HG03039 (cell line): ENCODE measurements around the gene SIGLEC8.
"Not testable (repeated sequence)": the region's sequence is repeated elsewhere in the genome, so short reads cannot be mapped to it uniquely, and the experiment has no call there.

Source experiments
- ATAC-seq: cut with Tn5 transposase; IDR thresholded peaks from one replicate; pipeline ENCODE4 v1.9.1; 2021; ENCODE audit warnings: mild to moderate bottlenecking, moderate library complexity; ENCODE audit not compliant: unreplicated experiment

SIGLEC8 gene

GRCh38 chr19:51473009-51473707 lies 14.9 kb upstream of the SIGLEC8 start:
- ATAC-seq, result no peak

- no peak for ATAC-seq
Observed at GRCh38 chr19:51472607-51473006, 14.4 kb upstream of the SIGLEC8 start.

DNA sequence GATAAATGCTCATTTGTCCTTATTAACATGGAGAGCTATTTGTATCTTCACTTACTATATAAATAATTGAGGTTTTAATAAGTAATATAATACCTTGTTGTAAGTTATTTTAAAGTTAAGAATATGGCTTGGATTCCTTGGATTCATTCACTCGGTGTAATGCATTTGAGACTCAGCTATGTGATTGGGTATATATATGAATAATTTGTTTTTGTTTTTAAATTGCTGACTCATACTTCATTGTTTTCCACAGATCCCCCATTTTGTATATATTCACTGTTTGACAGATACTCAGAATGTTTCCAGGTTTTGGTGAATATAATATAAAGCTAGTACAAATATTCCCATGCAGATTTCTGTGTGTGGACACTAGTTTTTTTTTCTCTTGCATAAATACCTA lies 13.3 kb upstream of the SIGLEC8 start:
- ATAC-seq, result no peak

DNA sequence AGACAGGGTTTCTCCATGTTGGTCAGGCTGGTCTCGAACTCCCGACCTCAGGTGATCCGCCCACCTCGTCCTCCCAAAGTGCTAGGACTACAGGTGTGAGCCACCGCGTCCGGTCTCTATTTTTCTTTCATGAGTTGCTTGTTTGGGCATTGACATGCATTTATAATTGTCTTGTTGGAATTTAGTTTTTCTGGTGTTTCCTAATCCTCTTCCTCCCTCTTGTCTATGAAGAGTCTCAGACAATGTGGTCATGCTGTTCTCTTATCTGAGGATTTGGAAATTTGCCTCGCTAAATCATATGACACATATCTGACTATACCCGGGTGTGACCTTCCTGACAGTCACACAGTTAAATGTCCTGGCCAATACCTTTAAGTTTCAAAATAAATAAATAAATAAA lies 12.7 kb upstream of the SIGLEC8 start:
- no peak for ATAC-seq

- no peak for ATAC-seq
Observed at GRCh38 chr19:51469629-51470028, 11.4 kb upstream of the SIGLEC8 start.

- ATAC-seq, result no peak
Observed at GRCh38 chr19:51469162-51469561, 10.9 kb upstream of the SIGLEC8 start.

DNA sequence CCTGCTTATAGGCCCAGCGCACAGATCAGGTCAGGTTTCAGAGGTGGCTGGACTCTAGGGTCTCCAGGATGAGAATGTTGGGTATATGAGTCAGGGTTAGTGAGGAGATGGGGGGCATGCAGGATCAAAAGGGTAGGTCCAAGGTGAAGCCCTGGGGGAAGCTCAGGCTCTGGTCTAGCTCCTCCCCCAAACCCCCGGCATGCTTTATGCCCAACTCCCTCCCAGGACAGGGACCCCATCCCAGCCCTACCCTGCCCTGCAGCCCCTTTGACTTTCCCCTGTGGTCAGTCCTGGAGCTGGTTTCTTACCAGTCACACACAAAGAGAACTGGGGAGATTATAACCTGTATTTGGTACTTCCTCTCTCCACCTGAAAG lies 10.3 kb upstream of the SIGLEC8 start:
- ATAC-seq, result no peak

DNA sequence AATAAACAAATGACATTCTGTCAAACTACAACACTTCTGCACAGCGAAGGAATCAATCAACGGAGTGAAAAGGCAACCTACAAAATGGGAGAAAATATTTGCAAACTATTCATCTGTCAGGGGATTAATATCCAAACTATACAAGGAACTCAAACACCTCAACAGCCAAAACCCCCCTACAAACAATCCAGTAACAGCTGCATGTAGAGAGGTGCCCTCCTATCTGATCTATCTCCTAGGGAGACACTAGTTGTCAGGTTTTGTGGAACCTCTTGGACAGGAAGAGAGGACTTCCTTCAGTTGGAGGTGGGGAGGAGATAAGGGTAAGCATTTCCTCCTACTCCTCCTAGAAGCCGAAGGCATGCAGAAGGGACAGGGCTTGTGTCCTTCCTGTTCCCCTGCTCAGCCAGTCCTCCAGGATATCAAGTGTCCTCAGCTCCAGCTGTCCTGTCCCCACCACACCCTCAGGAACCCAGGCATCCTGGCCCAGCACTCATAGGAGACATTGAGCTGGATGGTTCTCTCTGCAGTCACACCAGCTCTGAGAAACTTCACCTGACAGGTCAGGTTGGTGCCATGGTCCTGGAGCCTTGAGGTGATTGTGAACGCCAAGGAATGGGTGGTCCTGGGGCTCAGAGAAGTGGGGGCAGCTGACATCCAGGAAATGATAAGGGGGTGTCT lies 9.8 kb upstream of the SIGLEC8 start:
- no peak for ATAC-seq

DNA sequence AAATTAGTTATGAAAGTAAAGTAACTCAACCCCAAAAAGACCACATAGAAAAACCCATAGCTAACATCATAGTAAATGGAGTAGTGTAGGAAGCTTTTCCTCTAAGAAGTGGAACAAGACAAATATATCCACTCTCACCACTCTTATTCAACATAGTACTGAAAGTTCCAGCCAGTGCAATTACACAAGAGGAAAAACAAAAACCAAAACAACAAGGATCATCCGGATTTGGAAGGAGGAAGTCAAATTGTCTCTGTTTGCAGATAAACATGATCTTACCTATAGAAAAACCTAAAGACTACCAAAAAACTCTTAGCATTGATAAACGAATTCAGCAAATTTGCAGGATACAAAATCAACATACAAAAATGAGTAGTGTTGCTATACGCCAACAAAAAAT lies 8.5 kb upstream of the SIGLEC8 start:
- ATAC-seq, result no peak

DNA sequence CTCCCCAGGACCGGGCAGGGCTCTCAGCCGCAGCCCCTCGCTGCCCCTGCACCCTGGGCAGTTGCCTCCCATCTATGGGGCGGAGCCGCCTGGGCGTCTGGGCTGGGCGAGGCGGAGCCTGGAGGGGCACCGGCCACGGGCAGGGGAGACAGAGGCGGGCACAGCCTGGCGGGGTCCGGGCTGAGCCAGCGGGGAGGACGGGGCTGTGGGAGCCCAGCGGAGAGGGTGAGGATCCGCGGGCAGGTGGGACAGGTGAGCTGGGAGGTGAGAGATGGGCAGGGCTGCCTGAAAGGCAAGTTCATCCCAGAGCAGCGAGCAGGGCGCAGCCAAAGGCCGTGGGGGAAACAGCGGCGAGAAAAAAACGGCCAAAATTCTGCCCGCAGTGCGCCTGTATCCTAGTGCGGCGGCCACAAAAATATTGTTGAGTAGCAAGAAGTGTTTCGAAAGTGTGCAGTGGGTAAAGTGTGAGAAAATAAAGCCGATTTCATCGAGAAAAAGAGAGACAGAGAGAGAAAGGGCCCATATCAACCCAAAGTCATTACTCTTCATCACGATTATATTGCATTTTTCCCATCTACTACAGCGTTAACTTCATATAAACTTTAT lies 5.8 kb upstream of the SIGLEC8 start:
- not testable (repeated sequence) for ATAC-seq

DNA sequence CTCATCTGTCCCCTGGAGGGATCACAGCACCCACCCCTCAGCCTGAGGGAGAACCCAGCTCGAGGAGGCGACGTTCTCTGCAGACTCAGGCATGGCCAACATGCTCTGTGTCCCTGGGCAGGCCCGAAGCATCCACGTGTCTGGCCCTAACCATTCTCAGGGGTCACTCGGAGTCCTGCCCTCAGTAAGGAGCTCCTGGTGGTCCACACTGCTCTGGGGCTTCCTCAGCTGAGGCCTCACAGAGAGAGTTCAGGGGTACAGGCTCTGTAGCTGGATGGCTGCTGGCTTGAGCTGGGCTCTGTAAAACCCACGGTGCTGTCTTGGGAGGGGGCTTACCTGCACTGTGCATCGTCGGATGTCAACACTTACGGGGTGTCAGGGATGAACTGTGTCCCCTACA lies 4.4 kb upstream of the SIGLEC8 start:
- no peak for ATAC-seq

- ATAC-seq, result no peak
Observed at GRCh38 chr19:51462276-51462675, 4.0 kb upstream of the SIGLEC8 start.

GRCh38 chr19:51461723-51462161 lies 3.5 kb upstream of the SIGLEC8 start:
- no peak for ATAC-seq

DNA sequence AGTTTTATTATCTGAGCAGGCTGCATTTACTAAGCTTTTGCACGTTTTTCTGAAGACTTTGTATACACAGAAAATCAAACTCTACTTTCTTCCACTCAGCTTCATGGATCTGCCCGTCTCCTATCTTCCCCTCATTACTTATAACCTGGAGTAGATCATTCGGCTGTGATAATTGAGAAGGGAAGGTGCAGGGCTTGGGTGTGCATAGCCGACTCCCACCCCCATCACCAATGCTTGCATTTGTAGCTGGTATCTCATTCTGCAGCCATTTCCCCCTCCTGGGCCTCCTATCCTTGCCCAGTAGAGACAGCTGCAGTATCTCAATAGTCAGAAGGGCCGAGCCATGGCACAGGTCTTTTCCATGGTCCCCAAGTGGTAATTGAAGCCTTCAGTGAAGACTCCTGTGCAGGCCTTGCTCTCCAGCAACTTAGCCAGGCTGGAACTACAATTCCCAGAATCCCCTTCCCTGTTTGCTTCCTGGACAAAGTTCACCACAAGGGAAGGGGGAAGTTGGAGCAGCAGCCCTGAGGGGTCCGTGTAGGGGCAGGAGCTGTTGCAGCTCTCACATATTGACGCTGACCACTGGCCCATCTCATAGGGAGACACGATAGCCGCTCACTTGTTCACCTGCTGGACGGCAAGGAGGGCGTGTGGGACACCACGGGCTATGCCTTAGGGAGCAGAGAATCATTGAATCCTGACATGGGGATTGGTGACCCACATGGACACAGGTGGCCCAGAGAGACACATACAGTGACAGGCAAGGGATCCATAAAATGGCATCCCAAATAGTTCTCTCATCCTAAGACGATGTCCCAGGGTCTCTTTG lies 2.1 kb upstream of the SIGLEC8 start:
- ATAC-seq, result no peak

- ATAC-seq, result no peak
Observed at GRCh38 chr19:51458899-51459505, 748 bp upstream of the SIGLEC8 start.

DNA sequence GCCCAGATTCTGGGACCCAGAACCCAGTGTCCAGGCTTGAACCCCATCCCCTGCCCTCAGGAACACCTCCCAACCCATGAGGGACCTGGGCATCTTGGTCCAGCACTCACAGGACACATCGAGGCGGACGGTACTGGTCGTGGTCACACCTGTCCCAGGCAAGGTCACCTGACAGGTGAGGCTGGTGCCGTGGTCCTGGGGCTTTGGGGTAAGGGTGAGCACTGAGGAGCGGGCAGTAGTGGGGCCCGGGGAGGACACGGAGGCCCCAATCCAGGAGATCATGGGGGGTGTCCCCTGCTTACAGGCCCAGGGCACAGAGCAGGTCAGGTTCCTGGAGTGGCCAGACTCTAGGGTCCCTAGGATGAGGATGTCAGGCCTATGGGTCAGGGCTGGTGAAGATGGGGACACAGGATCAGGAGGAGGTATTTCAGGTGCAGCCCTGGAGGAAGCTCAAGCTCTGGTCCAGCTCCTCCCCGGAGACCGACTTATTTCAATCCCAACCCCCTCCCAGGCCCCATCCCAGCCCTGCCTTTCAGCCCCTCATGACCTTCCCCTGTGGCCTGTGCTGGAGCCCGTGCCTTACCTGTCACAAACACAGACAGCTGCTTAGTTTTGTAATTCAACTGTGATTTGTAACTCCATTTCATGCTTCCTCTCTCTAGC lies 772 bp downstream of the SIGLEC8 start:
- ATAC-seq, result no peak

- no peak for ATAC-seq
Observed at GRCh38 chr19:51456541-51457290, 1.5 kb downstream of the SIGLEC8 start.

- no peak for ATAC-seq
Observed at GRCh38 chr19:51450730-51451307, 7.4 kb downstream of the SIGLEC8 start.

DNA sequence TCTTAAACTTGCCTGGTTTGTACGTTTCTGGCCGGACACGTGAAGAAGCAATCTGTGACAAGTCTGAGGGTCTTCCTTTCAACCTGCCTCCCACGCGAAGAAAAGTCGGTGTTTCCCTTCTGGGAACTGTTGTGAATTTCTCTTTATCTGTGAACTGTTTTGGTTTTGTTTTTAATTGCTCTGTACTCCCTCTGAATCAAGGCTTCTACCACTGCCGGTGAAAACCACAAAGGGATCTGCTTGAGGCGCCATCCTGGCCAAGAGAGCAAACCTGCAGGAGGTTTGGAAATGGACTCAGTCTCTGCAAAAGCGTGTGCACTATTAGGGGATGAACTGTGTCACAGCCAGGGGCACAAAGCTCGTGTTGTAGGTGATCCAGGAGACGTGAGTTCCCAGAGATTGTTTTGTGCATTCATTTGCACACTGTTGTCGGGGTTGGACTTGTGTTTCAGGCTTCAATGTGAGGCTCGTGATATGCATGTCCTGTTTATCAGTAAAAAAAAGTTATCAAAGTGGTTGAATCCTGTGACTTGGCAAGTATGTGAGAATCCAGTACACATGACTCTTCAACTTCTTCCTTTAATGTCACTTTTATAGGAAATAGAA lies 9.7 kb downstream of the SIGLEC8 start:
- no peak for ATAC-seq
